ENCODE measurements around the gene WASF3. TPM values are rescaled to one million over a fixed set of nuclear protein-coding genes. Genes with fewer than 3 reads are reported as not detected.
A peak's percentile ranks its signal among the peaks of the same experiment; 100 is the strongest.

WASF3 gene
- total RNA-seq, 1 experiment from 2014 or later = 3.4 TPM

- TF ChIP-seq POLR2AphosphoS5 (IDR thresholded peaks at IDR 0.05; ENCODE audit: low read depth, low read length) (no peak), ZNF274 (IDR thresholded peaks at IDR 0.05; ENCODE audit: low read depth, low read length) (no peak), ZBTB33 (IDR thresholded peaks at IDR 0.05; ENCODE audit: extremely low read depth, insufficient replicate concordance, low read length) (no peak), CEBPB (IDR thresholded peaks at IDR 0.05; ENCODE audit: low read depth) (no peak), SP1 (IDR thresholded peaks at IDR 0.05; ENCODE audit: low read depth) (no peak)
- ChIA-PET RAD21 (ENCODE audit: low non-redundant PET in 1 of 2, low total read pairs in 2 of 2, uncharacterized antibody in 2 of 2, unreplicated experiment in 2 of 2) (no interaction called here), CTCF (no interaction called here), POLR2A (no interaction called here)
- Histone ChIP-seq H3K27me3 (ENCODE audit: insufficient read depth, low read length) (peaks cover 32% of the 10 kb centered on the region), H2AFZ (ENCODE audit: low read depth, low read length, poor library complexity, severe bottlenecking) (no peak overlapping the region), H3K36me3 (ENCODE audit: control insufficient read depth in 1 of 2, insufficient read depth in 2 of 2, low read length in 2 of 2) (no peaks in the 10 kb centered on the region), H3K79me2 (ENCODE audit: insufficient read depth, low read length) (no peaks in the 10 kb centered on the region), H3K4me1 (ENCODE audit: control insufficient read depth in 1 of 2, insufficient read depth in 2 of 2, low read length in 2 of 2) (no peaks in the 10 kb centered on the region), H3K27ac (ENCODE audit: low read depth, low read length) (no peak overlapping the region), H3K4me3 (replicated peaks in 1 of 2; ENCODE audit: low read depth in 1 of 2, low read length in 2 of 2) (no peak overlapping the region), H3K4me2 (ENCODE audit: low read length) (no peak overlapping the region), H3K9ac (ENCODE audit: low read length) (no peak overlapping the region), H4K20me1 (ENCODE audit: insufficient read depth) (no peaks in the 10 kb centered on the region; the same call in 1 of the 2 replicates), H3K9me2 (ENCODE audit: insufficient read depth) (no peaks in the 10 kb centered on the region), H3K9me3 (ENCODE audit: control insufficient read depth in 1 of 2, insufficient read depth in 1 of 2, low read depth in 1 of 2, low read length in 2 of 2) (peaks cover 4 to 14% of the 10 kb centered on the region in 2 experiments)
- DNase-seq (ENCODE audit: low read depth, low spot score) (no peak), ATAC-seq (no peak)
- no TSS peak for BruUV-seq (replicated peaks)
- intact Hi-C loops (cut with micrococcal nuclease) = no loop called here
These were observed 96.4 kb downstream of the WASF3 start for GRCh38 chr13:26653842-26654241.

- Histone ChIP-seq H3K4me3 (replicated peaks in 1 of 2; ENCODE audit: low read depth in 1 of 2, low read length in 2 of 2) (no peak overlapping the region), H3K9ac (ENCODE audit: low read length) (no peak overlapping the region), H3K4me1 (ENCODE audit: control insufficient read depth in 1 of 2, insufficient read depth in 2 of 2, low read length in 2 of 2) (no peaks in the 10 kb centered on the region), H4K20me1 (ENCODE audit: insufficient read depth) (no peaks in the 10 kb centered on the region; the same call in 1 of the 2 replicates), H2AFZ (ENCODE audit: low read depth, low read length, poor library complexity, severe bottlenecking) (no peak overlapping the region), H3K9me2 (ENCODE audit: insufficient read depth) (no peaks in the 10 kb centered on the region), H3K9me3 (ENCODE audit: control insufficient read depth in 1 of 2, insufficient read depth in 1 of 2, low read depth in 1 of 2, low read length in 2 of 2) (no peaks in the 10 kb centered on the region), H3K27me3 (ENCODE audit: insufficient read depth, low read length) (peaks cover 36% of the 10 kb centered on the region), H3K27ac (ENCODE audit: low read depth, low read length) (no peak overlapping the region), H3K36me3 (ENCODE audit: control insufficient read depth in 1 of 2, insufficient read depth in 2 of 2, low read length in 2 of 2) (no peaks in the 10 kb centered on the region), H3K79me2 (ENCODE audit: insufficient read depth, low read length) (no peaks in the 10 kb centered on the region), H3K4me2 (ENCODE audit: low read length) (no peak overlapping the region)
- no peak for ATAC-seq
- CTCF ChIA-PET = no interaction called here
- RAD21 ChIA-PET (ENCODE audit: low non-redundant PET in 1 of 2, low total read pairs in 2 of 2, uncharacterized antibody in 2 of 2, unreplicated experiment in 2 of 2) = no interaction called here
- no TSS peak for BruUV-seq (replicated peaks)
- TF ChIP-seq FOSL1 (IDR thresholded peaks at IDR 0.05; ENCODE audit: low read depth) = no peak
- TF ChIP-seq CTCF (IDR thresholded peaks at IDR 0.05 in 2 of 3, conservative IDR thresholded peaks at IDR 0.05 in 1 of 3; ENCODE audit: borderline replicate concordance in 1 of 3, insufficient read depth in 1 of 3, low read depth in 2 of 3, low read length in 2 of 3) = 0 out of 6 replicates have a peak, but pooled peaks of 1 of the 3 experiments have one; percentile 11
- POLR2A ChIA-PET = no interaction called here
- DNase-seq (ENCODE audit: low read depth, low spot score) = no peak
- intact Hi-C loops (cut with micrococcal nuclease) = no loop called here
These were observed 99.4 kb downstream of the WASF3 start for GRCh38 chr13:26656919-26657318.
